Effector CD4-positive, alpha-beta T cell (primary cell): ENCODE results near the gene CTPS2.
"Not testable (repeated sequence)": the region's sequence is repeated elsewhere in the genome, so short reads cannot be mapped to it uniquely, and the experiment has no call there.

Experiments used
- DNase-seq: peaks from one replicate; pipeline ENCODE4 v3.0.0-alpha.2; 2020

Gene CTPS2

DNA sequence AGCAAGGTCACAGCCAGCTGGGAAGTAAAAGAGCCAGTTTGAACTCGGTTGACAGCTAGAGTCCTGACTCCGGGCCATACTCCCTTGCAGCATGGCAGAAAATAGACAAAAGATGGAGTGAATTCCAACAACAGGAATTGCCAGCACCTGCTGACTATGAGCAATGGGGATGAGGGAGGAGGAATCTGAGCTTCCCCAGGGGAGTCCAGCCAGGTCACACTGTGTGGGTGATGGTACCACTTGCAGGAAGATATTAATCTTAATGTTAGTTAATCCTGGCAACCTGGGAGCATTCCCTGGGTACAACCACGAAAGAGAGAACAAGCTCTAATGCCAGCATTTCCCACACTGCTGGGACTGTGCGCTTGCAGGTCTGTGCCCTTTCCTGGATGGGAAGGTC is 110.6 kb downstream of the CTPS2 start:
- DNase-seq, result no peak

DNA sequence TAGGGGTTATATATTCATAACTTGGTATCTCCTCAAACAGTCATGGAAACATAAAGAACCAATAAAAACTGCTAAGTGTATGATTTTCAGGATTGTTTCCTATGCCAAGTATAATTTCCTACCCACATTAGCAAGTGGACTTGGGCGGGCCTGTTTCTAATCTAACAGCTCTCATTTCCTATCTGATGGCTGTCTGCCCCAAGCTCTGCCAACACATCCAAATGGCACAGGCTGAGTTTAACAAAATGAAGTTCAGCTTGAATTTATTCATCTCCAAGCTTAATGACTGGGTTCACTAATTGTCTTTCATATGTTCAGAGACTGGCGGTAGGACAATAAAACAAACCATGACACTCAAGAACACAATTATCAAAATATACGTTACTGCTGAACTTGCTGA is 118.0 kb downstream of the CTPS2 start:
- no peak for DNase-seq

DNA sequence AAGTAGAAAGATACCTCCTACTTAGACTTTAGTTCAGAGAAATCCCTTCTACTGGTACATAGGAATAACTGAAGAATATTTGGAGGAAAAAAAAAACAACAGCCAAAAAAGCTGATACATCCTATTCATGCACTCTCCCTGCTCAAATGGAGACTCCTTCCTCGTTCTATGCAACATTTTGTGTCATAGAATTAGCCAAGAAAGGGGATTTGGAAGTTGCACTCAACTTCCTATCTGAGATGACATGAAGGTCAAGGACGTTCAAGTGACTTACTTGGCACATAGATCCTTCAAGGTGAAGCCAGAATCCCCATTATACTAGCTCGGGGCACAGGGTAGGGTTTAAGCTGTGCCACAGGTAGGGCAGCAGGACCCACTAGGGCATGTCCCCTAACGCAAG is 118.7 kb downstream of the CTPS2 start:
- no peak for DNase-seq

DNA sequence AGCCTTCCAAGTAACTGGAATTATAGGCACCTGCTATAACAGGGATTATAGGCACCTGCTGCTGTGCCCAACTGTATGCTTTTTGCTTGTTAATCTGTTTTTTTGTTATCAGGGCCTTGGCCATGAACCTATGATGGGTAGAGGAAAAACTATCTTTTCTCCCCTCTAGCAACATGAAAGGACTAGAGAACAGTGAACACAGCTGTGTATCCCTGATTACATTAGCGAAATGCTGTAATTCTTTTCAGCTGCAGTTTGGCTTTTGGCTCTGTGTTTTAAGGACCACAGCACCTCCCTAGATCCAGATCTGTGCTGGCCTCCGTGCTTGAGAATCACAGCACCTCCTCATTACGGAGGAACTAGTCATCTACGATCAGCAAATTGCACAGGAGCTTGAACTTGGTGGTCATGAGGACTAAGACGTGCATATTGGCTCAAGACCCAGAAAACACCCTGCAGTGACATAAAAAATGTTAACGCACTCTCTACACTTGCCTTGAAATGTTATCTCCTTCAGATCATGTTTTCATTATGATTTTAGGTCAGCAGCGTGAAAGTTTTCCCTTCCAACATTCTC is 120.2 kb downstream of the CTPS2 start:
- DNase-seq, result no peak

DNA sequence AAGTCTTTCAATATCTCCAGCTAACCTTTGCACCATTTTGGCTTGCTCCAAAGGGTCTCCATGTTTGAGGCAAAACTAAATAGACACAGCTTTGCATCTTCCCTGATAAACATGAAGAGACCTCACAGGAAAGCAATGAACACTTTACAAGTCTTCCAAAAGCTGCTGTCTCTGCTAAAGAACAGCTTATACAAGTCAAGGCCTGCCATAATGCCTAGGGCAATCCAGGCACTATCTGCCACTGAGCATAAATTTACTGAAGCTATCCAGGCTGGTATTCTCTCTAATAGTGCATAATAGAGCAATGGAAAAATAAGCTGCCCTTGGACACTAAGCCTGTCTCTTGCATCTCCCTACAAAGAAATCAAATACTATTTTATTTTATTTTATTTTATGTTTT is 122.6 kb downstream of the CTPS2 start:
- DNase-seq, result no peak

DNA sequence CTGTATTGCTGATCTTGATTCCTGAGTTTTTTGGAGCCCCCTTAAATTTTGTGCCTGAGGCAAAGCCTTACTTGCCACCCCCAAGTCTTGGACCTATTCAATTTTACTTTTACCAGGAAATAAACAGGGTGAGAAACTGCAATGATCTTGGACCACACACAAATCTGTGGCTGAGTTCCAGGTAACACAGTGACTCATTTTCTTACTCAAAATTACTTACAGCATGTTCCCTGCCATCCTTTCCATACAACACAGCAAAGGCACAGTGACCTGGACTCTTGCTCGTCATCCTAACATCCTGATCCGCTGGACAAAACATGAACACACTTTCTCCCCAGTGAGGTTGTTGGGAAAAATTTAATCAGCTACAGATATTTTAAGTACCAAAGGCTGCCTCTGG is 123.3 kb downstream of the CTPS2 start:
- no peak for DNase-seq

DNA sequence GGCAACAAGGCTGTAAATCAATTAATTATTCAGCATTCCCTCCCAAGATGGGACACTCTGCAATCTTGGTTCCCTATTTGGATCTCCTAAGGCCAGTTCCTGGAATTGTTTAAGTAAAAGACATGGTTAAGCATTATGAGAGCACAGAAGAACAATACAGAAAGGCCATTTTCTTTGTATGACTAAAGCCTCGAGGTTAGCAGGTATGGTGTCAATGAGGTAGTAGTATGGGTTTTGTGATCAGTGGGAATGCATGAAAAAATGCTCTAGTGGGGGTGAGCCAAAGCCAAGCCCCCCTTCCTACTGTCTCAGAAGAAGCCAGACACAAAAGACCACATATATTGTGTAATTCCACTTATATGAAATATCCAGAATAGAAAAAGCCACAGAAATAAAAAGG is 124.2 kb downstream of the CTPS2 start:
- no peak for DNase-seq

DNA sequence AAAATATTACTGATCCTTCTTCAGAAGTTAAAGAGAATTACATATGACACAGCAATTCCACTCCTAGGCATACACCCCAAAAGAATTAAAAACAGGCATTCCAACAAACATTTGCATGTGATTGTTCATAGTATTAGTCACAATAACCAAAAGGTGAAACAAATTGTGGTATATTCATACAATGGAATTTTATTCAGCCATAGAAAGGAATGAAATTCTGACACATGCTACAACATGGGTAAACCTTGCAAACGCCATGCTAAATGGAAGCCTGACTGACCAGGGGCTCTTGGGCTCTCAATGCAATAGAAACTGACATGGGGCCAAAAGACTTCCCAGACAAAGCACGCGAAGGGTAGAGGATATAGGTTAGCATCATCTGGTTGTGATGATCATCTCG is 124.6 kb downstream of the CTPS2 start:
- DNase-seq, result no peak

DNA sequence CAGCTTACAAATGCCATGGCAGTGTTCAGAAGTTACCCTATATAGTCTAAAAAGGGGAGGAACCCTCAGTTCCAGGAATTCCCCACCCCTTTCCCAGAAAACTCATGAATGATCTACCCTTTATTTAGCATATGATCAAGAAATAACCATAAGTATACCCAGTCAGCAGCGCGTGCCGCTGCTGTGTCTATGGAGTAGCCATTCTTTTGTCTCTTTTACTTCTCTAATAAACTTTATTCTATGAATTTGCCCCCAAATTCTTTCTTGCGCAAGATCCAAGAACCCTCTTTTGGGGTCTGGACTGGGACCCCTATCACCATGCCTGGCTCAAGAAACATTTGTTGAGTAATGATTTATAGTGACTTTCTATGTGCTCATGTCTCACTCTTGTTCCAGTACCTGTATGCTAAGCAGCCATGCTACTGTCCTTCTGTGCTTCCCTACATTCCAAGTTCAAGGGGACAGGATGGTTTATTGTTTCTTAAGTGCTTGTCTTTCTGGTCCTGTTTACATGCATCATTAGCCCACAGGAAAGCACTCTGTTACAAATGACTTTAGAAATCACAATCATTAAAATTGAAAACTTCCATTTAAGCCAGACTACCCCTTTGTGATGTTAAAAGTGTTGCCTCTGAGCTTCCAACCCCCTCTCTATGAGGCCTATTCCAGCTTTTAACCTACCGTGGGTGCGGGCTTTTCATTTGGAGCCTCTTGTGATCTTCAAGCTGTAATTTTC is 125.9 kb downstream of the CTPS2 start:
- no peak for DNase-seq

DNA sequence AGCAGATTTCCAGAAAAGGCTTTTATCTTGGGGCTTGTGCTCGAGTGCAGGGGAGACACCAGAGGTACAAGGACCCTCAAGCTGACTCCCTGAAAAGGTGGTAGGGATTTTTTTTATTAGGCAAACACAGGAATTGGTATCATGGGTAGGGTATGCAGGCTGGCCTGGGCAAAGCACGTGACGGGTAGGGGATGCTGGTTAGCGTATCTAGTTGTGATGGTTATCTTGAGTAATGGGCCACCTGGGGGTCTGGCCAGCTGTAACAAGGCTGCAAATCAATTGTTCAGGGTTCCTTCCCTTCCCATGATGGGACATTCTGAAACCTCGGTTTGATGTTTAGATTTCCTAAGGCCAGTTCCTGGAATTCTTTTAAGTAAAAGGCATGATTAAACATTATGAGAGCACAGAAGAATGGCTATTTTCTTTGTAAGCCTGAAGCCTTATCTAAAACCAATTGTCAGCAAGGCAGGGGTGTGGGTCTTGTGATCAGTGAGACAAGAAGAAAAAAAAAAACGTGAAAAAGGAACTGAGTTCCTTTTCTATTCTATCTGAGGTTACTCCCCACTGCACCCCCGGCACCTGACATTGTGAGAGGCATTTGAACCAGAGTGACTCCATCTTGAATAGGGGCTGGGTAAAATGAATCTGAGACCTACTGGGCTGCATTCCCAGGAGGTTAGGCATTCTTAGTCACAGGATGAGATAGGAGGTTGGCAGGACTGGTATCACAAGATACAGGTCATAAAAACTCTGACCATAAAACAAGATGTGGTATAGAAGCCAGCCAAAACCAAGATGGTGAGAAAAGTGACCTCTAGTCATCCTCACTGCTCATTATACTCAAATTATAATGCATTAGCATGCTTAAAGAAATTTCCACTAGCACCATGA is 126.7 kb downstream of the CTPS2 start:
- no peak for DNase-seq

DNA sequence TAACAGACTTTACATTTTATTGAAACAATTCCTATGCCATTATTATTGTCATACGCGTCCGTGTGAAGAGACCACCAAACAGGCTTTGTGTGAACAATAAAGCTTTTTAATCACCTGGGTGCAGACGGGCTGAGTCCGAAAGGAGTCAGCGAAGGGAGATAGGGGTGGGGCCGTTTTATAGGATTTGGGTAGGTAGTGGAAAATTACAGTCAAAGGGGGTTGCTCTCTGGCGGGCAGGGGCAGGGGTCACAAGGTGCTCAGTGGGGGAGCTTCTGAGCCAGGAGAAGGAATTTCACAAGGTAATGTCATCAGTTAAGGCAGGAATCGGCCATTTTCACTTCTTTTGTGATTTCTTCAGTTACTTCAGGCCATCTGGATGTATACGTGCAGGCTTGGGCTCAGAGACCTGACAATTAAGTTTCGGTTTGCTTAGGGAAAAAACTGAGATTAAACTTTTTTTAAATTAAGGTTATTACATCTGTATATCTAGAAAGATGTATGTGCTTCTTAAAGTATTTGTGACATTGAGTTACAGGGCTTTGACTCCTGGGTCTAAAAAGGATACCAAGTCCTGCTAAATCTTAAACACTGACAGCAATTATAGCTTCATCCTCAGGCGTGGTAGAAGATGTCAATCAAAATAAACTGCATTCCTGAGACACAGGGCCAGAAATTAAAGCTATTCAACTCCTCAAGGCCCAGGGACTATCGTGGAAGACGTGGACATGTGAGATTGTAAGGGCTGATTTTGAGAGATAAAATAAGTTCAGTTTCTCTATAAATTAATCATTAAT is 132.3 kb downstream of the CTPS2 start:
- not testable (repeated sequence) for DNase-seq

DNA sequence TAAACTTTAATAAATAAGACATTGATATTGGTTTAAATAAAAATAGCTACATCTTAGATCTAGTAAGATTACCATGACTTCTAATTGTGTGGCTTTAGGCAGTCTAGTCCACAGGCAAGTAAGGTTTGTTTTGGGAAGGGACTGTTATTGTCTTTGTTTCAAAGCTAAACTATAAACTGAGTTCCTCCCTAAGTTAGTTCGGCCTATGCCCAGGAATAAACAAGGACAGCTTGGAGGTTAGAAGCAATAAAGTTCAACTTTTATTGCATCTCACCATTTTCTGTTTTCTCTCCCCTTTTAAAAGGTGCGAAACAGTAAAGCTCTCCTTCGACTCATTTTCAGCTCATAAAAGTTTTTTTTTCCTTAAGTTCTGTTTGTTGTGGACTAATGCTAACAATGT is 133.0 kb downstream of the CTPS2 start:
- DNase-seq, result no peak

DNA sequence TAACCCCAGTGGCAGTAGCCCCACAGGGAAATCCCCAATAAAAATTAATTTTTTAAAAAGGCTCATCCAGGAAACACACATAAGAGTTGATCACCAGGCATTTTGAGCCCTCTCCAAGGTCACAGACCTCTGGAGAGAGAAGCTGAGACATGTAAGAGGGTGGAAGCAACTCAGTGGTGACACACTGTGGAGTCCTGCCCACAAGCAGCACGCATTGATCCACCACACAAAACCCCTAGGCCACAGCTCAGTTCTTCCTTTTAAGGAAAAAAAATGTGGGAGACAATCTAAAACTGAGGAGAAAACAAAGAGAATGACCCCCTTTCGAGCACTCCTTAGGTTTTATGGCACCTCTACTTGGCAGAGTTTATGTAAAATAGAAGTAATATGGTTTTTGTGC is 134.3 kb downstream of the CTPS2 start:
- DNase-seq, result no peak

DNA sequence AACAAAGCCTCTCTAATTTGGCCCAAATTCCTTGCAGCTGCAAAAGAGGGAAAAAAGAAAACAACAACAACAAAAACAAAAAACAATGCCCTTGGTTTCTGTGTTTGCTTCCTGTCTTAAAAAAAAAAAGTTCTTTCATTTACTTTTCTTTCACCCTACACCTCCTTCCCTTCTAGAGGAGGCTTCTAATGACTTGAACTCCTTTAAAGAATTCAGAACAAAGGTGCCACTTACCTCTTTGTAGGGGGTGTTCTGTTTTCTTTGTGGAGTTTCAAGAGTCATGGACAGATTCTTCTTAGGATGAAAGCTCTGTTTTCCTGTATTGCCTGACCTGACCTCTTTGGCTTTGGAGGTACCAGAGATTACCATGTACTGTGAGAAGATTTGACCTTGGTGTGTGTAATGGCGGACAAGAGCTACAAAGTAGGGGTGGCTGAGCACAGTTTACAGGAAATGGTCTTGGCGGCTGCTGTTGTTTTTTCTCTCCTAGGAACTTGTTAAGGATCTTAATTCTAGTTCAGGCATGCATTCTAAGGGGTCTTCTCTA is 134.9 kb downstream of the CTPS2 start:
- no peak for DNase-seq

DNA sequence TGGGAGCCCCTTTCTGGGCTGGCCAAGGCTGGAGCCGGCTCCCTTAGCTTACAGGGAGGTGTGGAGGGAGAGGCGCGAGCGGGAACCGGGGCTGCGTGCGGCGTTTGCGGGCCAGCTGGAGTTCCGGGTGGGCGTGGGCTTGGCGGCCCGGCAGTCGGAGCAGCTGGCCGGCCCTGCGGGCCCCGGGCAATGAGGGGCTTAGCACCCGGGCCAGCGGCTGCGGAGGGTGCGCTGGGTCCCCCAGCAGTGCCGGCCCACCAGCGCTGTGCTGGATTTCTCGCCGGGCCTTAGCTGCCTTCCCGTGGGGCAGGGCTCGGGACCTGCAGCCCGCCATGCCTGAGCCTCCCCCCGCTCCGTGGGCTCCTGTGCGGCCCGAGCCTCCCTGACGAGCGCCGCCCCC is 137.1 kb downstream of the CTPS2 start:
- DNase-seq, result not testable (repeated sequence)

DNA sequence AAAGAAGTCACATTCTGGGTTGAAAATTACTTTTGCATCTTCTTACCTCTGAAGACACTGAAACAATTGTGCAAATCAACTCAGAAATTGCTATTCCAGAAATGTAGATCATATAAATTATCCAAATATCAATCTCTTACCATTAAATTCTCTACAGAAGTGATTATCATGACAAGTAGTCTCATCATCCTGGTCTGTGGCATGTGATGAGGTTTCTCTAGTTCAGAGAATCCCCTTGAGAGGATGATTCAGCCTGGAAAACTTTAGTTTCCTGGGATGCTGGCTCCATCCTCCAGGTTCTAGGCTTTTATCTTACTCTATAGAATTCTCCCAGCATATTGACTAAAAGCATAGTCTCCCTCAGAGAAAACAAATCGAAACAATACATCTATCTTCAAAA is 138.7 kb downstream of the CTPS2 start:
- no peak for DNase-seq

DNA sequence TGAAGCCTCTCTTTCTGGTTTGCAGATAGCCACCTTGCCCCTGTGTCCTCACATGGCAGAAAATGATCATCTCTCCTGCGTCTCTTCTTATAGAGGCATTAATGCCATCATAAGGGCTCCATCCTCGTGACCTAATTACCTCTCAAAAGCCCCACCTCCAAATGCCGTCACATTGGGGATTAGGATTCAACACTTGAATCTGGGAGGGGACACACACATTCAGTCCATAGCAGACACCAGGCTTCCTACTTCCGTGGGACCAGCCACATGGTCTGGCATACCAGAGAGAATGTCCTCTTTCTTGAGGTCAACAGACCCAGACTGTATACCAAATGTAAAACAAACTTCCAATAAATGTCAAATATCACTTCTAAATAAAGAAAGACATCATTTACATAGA is 144.8 kb downstream of the CTPS2 start:
- DNase-seq, result no peak

DNA sequence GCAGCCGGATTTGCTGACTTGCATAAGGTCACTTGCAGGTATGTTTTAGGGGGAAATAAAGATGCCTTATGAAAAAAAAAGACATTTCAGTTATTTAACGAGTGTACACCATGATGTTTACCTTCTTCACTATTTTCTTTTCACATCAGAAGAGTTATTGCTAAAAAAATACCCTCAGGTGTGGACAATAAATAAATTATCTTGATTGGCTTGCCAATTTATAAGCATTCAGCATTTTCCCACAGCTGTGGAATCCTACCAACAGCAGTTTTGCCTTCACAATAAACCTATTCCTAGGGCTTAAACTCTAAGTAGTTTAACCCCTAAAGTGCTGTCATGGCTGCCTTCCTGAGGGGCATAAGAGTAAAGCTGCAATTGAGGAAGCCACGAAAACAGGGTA is 145.9 kb downstream of the CTPS2 start:
- no peak for DNase-seq

DNA sequence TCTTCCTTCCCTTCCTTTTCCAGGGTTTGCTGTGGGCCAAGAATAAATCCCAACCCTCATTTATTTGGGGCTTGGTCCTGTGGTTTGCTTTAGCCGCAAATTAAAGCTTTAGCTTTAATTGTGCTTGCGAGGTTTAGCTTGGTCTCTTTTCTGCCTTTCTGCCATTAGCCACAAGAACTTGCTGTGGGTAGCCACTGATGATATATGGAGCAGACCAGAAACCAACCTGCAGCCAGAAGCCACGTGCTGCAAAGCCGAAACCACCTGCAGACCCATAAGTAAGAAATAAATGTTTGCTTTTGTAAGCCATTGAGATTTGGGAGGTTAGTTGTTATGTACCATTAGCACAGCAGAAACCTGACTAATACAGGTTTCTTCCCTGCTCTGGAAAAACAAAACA is 152.3 kb downstream of the CTPS2 start:
- DNase-seq, result no peak

DNA sequence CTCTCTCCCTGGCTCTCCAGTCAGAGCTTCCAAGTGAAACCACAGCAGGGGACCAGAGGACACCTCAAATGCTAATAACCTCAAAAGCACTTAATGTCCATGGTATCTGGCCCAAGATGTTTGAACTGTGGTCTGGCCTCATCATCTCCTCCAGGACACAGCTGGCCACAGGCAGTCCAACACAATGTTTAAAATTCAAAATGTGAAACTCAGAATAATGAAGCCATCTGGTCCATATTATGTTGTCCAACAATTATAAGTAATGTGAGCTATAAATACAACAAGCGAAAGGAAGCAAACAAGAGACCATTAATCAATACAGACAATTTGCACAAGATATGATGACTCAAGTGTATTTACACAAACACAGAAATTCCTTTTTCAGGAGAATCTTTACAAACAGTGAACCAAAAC is 153.3 kb downstream of the CTPS2 start:
- no peak for DNase-seq

DNA sequence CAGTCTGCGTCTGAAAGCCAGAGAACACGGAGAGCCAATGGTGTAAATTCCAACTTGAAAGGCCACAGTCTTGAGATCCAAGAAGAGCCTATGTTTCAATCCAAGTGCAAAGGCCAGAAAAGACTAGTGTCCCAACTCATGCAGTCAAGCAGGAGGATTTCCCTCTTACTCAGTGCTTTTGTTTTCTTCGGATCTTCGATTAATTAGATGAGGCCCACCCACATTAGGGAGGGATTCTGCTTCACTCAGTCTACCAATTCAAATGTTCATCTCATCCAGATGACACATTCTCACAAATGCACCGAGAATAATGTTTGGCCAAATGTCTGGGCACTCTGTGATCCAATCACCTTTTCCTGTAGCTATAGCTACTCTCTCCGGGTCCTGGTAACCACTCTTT is 154.0 kb downstream of the CTPS2 start:
- DNase-seq, result no peak

DNA sequence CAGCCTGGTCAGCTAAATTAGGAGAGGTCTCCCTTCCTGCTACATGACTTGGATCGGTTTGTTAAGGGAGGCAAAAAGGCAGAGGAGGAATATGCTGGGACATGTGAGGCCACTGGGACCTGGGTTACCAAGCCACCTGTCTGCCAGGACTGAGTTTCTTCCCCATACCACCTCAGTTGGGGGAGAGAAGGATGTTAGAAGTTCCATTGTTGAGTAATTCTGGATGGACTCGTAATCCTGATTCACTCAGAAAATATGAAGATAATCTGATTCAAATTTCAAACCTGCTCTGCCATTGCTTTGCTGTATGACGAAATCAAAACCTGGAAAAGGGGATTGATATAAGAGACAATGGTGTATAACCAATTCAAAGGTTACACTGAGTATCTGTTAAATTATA is 159.9 kb downstream of the CTPS2 start:
- DNase-seq, result no peak

DNA sequence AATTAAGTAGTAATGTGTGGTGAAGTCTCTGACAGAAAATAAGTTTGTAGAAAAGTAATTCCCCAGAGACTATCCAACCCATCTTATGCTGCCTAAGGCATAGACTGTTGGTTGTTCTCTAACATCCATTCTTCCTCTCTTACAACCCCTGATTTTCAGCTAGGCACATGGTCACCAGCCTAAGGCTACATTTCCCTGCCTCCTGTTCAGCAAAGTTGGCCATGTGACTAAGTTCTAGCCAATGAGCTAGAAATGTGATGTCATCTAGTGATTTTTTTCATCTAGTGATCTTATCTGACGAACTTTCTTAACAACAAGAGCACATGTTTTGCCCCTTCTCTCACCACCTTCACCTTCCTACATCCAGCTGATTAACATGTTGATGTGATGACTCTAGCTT is 164.8 kb downstream of the CTPS2 start:
- DNase-seq, result no peak
